Dedifferentiated amniotic fluid mesenchymal stem cell (primary cell): Measurements from ENCODE around the gene PRDX3.
"Not testable (repeated sequence)": the region's sequence is repeated elsewhere in the genome, so short reads cannot be mapped to it uniquely, and the experiment has no call there.

Experiments used
- DNase-seq: peaks from one replicate; pipeline ENCODE4 v3.0.0-alpha.2; 2016; ENCODE audit errors: extremely low spot score

The PRDX3 gene

DNA sequence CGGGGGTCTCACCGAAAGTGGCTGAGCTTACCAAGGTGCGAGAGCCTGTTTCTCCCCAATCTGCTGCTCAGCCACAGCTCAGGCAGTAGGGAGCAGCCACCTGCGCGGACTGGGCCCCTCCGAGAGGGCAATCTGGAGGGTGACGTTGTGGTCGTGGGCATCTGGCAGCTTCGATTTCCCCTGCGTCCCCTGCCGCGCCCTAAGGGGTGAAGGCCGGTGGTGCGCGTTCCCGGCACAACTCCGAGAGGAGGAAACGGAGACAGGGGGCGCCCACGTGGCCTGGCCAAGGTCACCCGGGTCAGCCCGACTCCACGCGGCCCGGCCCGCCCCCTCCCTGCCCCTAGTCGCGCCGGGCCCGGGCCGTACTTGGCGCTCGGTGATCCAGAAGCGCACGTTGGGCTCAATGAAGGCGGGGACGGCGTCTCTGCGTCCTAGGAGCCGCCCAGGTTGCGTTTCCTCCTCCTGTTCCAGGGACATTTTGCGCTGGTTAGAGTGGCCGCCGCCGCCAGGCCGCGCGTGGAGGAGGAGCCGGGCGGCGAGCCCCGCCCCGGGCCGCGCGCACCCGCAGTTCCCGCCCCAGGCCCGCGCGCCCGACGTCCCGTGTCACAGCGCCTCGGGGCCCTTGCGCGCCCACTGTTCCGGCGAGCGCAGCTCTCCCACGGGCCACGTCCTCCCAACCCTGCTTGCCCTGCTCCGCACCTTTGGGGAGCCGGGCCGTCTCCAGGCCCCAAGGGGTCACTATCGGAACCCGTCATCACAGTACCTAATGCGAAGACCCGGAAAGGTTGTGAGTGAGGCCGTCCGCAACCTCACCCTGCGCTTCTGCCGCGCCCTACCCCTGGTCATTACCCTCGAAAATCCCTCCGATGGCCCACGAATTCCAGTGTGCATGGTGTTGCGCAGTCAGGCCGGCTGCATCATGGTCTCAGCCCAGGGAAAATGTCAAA, 13.2 kb downstream of the PRDX3 start, which contains the start of gene SFXN4:
Gene SFXN4 (minus strand): TSS at position 544 of the 947 bp plus-strand sequence. CDS start 67 bp downstream, at position 477.
- DNase-seq, result no peak

DNA sequence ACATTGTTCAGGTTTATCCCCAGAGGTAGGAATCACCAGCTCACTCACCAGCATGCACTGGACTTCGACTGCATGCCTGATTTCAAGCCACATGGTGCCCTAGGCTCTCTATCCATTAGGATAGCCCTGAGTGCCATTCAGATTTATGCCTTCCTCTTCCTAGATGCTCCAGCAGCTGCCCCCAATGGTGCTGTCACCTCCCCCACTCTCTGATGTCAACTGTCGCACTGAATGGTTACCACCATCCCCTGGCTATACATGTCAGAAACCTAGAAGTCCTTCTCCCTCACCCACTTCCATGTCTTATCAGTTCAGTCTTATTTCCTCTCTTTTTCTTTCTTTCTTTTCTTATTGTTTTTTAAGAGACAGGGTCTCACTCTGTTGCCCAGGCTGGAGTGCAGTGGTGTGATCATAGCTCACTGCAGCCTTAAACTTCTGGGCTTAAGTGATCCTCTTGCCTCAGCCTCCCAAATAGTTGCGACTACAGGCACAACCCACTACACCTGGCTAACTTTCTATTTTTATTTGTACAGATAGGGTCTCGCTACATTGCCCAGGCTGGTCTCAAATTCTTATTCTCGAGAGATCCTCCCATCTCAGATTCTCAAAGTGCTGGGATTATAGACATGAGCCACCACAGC, 16.0 kb downstream of the PRDX3 start:
- no peak for DNase-seq

DNA sequence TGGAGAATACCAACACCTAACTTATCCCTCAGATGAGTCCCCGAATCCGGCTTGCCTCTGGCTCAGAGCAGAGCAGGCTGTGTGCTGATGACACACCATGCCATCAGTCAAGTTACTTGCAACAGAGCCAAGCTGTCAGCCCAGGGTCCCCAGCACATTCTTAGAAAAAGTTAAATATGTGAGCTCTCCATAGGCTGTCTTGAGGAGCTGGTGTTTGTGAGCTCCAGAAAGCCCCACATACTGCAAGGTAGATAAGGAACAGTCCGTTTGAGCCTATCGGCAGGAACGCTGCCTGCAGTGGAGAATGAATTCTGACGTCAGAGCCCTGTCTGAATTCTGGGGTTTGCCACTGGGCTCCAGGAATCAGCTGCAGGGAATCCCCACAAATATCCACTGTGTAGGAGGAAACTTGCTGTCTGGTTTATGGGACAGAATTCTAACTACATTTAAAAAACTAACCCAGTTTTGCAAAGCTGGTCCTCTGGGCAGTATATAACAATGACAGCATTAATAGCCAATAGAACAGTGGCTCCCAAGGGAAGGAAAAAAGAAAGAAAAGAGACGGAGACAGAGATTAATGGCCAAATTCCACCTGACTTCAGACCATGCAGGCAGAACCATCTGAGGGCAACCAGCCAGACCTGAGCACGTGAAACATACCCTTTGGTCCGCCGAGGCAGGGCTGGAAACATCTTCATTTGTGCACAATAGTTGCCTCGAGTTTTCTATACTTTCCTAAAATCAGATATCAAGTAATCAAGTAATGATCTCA, 16.7 kb downstream of the PRDX3 start:
- DNase-seq, result no peak

DNA sequence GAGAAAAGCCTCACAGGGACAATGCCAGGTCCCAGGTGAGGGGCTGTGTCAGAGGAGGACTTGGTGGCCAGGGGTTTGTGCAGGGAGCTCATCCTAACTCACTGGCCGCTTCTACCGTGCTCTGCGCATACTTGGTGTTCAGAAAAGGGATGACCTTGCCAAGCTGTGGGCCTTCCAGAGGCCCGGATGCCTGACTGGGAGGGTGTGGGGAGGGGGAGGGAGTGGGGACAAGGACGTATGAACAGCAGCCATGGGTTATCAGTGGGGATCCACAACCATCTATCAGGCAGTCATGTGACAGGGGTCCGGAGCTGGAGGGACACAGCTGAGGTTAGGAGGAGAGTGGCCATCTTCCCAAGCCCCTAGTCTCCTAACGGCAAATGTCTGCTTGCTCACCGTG, 19.3 kb downstream of the PRDX3 start:
- DNase-seq, result no peak

DNA sequence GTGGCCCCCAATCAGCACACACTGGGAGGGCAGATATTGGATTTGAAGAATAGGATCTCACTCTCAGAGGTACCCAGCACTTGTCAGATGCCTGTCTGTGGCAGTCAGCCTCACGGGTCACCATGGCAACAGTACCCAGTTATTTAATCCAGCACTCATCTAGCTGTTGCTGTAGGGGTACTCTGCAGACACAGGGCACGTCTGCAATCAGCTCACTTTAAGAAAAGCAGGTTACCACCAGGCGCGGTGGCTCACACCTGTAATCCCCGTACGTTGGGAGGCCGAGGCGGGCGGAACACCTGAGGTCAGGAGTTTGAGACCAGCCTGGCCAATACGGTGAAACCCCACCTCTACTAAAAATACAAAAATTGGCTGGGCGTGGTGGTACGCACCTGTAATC, 25.0 kb downstream of the PRDX3 start:
- DNase-seq, result no peak

DNA sequence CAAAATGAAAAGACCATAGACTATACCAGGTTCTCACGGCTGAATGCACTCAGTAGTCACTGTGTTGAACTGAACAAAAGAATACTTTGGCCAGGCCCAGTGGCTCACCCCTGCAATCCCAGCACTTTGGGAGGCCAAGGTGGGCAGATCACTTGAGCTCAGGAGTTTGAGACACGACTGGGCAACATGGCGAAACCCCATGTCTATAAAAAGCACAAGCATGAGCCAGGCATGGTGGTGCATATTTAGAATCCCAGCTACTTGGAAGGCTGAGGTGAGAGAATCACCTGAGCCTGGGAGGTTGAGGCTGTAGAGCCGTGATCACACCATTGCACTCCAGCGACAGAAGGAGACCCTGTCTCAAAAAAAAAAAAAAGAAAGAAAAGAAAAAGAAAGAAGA, 25.6 kb downstream of the PRDX3 start:
- DNase-seq, result no peak

DNA sequence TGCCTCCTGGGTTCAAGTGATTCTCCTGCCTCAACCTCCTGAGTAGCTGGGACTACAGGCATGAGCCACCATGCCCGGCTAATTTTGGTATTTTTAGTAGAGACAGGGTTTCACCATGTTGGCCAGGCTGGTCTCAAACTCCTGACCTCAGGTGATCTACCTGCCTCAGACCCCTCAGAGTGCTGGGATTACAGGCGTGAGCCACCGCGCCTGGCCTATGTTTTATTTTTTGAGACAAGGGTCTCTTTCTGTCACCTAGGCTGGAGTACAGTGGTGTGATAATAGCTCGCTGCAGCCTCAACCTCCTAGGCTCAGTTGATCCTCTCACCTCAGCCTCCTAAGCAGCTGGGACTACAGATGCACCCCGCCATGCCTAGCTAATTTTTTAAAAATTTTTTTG, 27.0 kb downstream of the PRDX3 start:
- DNase-seq, result not testable (repeated sequence)

DNA sequence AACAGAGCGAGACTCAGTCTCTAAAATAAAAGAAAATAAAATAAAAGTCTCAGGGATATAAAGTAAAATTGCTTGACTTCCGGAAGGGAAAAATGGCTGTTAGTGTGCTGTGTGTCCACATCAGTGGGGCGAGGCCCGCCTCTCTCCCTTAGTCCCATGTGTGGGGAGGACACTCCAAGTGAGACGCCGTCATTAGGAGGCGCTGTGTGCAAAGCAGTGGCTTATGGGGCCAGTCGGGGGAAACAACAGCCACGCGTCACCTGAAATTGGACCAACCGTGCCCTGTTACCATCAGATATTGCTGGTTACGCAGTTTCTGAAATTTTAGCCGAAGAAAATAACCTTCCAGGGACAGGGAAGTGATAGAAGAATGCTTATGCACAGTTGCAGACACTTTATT, 28.9 kb downstream of the PRDX3 start:
- no peak for DNase-seq

DNA sequence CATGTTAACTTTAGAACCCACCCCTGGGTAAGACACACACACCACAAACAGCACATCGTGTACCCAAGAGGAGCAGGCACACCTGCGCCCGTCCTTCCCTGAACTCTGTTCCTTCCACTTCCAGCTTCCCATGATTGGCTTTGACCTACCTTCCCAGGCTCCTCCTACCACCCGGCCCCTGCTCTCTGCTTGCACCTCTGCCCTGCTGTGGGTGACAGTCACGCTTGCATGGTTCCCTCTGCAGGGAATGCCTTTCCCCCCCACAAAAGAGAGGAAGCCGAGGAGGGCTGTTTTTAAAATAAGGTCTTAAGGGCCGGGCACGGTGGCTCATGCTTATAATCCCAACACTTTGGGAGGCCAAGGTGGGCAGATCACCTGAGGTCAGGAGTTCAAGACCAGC, 29.5 kb downstream of the PRDX3 start:
- DNase-seq, result no peak

DNA sequence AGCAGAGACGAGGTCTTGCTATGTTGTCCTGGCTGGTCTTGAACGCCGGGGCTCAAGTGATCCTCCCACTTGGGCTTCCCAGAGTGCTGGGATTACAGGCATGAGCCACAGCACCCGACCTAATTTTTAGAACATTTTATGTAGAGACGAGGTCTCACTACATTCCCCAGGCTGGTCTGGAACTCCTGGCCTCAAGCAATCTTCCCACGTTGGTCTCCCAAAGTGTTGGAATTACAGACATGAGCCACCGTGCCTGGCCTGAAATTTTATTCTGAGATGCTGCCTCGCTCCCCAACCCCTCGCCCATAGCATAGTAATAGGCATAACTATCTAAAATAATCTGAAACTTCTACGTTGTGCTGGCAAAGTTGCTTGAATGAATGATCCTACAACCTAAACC, 35.0 kb downstream of the PRDX3 start:
- no peak for DNase-seq

DNA sequence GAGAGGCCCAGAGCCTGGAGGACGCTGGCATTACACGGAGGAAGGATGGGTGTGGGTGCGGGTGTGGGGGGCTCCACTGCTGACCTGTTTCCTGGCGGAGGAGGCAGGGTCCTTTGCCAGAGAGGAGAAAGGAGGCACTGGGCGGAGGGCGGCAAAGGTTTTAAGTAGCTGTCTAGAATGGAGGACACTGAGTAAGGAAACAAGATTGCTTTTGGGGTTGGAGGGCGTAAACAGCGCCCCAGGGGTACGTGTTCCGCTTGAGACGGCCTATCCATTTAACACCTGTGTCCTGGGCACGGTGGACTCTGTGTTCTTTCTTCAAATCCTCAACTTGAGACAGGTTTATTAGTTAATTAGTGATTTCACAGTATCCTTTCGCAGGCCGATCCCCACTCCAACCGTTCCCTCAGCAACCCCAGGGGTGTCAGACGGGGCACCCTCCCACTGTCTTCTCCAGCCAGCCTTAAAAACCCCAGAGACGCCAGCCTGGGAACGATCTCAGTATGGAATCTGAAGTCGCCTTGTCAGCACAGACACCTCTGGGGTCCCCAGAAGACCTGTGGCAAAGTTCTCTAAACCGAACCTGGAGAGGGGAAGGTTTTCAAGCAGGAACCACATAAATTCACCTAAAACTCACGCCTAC, 37.9 kb downstream of the PRDX3 start:
- DNase-seq, result no peak

DNA sequence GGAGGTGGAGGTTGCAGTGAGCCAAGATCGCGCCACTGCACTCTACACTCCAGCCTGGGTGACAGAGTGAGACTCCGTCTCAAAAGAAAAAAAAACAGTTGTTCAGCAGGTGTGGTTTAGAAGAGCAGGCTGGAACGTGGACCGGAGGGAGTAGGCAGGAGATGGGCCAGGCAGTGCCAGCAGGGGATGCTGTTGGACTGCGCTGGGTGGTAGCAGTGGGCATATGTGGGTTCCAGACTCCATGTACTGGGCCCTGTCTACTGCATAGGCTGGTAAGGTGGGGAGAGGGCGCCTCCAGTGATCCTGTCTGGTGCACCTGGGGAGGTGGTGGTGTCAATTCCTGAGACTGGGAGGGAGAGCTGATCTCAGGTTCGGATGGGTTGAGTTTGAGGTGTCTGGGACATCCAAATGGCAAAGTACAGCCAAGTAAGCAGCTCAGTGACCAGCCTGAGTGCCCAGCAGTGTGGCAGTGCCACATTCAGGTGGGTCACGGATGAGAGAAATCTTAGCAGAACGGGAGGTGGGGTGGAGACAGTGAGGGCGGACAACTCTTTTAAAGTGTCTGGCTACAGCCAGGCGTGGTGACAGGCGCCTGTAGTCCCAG, 39.0 kb downstream of the PRDX3 start:
- DNase-seq, result no peak

DNA sequence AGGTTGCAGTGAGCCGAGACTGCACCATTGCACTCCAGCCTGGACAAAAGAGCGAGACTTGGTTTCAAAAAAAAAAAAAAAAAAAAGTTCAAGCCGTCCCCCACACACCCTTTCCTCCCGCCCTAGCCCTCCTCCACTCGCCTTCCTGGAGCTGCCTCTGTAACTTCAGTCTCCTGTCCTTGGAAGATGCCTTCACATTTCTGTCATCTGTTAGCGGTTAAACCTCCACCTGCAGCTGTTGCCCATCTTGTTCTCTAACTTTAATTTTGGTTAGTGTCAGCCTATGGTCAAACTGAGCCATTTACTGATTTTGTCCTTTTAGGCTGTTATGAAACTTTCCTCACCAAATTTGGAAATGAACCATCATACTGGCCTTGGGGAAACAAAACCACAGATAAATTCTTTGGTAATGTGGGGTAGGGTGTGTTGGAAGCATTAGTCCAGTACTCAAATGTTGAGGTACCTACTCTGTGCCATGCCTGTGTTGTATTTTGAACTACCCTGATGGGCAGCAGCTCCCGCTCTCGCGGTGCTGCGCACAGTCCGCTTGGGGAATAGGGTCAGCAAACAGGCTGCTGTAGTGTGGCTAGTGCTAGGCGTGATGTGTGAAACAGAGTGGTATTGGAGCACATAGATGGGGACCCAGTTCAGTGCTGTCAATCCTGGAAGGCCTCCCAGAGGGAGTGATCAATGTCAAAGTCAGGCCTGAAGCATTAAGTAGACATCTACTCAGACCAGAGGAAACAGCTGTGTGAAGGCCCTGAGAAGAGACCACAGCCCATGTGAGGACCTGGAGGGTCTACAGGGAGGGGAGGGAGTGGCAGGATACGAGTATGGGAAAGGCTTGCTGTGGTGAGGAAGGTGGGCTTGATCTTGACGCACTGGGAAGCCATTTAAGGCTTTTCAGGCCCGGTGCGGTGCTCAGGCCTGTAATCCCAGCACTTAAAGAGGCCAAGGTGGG, 40.0 kb downstream of the PRDX3 start:
- no peak for DNase-seq

DNA sequence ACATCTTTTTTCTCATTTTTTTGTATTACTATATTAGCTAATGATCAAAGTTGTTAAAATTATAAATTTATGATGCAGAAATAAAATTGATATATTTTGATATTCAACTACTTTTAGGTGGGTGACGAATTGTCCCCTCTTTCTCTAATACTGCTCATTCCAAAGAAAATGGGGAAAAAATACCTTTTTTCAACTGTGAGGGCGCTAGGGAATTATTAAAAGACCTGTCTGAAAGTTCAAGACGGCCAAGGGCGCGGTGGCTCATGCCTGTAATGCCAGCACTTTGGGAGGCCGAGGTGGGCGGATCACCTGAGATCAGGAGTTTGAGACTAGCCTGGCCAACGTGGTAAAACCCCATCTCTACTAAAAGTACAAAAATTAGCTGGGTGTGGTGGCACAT, 40.7 kb downstream of the PRDX3 start:
- DNase-seq, result not testable (repeated sequence)

DNA sequence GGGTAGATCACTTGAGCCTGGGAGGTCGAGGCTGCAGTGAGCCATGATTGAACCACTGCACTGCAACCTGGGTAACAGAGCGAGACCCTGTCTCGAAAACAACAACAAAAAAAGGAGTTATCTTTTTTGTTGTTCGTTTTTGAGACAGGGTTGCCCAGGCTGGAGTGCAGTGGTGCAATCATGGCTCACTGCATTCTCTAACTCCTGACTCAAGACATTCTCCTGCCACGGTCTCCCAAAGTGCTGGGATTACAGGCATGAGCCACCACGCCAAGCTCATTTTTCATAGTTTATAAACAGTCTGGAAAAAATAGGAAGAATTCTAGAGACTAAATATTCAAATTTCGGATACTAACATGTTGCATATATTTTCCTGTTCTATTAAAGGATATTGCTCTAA, 42.5 kb downstream of the PRDX3 start:
- DNase-seq, result no peak

DNA sequence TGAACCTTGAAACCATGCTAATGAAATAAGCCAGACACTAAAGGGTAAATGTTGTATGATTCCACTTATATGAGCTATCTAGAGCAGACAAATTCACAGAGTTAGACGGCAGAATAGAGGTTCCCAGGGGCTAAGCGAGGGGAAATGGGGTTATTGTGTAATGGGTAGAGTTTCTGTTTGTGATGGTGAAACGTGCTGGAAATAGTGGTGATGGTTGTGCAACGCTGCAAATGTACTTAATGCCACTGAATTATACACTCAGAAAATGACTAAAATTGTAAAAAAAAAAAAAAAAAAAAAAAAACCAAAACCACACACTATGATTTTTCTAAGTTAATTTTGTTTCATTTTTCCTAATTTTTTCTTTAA, 43.1 kb downstream of the PRDX3 start:
- DNase-seq, result no peak

DNA sequence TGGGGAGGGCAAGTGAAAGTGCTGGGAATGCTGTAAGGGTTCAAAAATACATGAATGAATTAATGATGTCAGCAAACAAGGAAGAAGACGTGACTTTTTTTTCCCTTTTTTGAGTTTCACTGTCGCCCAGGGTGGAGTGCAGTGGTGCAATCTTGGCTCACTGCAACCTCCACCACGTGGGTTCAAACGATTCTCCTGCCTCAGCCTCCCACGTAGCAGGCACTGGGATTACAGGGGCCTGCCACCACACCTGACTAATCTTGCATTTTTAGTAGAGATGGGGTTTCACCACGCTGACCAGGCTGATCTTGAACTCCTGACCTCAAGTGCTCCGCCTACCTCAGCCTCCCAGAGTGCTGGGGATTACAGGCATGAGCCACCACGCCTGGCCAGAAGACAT, 44.7 kb downstream of the PRDX3 start:
- no peak for DNase-seq

DNA sequence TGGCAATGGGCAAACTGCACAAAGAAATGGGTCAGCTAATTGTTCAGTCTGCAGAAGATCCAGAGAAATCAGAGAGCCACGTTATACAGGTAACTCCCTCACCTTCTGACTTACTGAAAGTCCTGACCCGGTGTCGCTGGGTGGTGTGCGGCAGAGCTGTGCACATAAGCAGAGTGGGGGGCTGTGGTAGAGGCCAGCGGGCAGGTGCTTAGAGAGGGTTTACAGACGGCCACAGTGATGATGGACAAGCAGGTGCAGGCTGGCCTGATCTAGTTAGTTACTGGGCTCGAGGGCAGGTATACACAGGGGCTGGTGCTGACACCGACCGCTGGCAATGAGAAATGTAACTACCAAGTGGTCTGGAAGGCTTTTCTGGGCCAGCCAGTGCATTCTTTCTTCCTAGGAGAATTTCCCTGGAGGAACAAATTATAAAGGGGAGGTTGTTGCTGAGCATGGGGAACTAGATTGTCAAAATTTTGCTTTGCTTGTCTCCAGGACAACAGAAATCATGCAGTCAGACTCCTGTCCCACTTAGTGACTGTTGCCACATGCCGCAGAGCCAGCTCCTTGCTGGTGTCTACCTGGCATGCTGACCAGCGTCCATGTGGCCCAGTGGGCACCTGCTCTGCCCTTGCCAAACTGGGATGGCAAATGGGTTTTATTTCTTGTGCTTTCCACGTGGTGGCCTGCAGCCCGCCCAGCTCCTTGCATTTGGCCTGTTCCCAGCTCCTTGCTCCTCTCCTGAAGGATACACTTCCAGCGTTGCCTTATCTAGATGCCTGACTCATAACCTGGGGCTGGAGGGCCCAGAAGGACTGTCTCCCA, 45.9 kb downstream of the PRDX3 start:
- DNase-seq, result no peak

DNA sequence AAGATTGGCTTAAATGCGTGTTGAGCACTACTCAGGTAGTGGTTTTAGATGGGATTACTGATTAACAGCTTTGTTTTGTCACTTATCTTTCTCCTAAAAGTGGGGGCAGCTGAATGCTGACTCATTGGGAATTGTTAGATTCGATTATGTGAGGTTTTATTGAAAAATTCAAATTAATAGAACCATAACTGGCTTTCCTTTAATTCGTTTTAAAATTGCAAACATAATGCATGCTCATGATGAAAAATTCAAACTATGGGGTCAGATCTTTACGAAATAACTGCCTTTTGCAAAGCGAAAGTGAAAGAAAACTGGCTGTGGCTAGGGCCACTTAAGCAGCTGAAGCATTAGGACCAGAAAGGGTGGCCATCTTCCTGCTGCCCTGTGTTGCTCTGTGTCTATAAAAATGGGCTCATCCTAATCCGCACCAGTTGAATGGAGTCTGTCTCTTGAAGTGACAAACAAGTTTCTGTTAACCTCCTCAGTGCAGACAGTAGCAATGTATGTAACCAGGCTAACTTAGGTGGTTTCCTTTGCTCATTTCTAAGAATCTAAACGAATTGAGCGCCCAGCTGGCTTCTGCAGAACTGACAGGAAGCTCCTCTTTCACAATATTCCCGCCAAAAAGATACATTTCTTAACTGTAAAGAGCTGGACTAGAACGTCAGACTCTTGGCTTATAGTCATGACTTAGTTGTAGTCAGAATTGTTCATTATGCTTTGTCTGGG, 46.9 kb downstream of the PRDX3 start:
- no peak for DNase-seq
